Stimulated activated CD4-positive, alpha-beta T cell treated with anti-CD3 and anti-CD28 coated beads, Interleukin-4, amount 100 ng/mL, for 1 hour (primary cell): ENCODE data around the gene ARHGAP22.

Experiments used
- DNase-seq: peaks from one replicate; pipeline ENCODE4 v3.0.0-alpha.2; 2020

Gene ARHGAP22

GRCh38 chr10:48605786-48606529 lies 1.1 kb upstream of the ARHGAP22 start:
- DNase-seq: no peak

- no peak for DNase-seq
These were observed 558 bp downstream of the ARHGAP22 start for GRCh38 chr10:48604039-48604990.

- DNase-seq: no peak
These were observed 1.3 kb downstream of the ARHGAP22 start for GRCh38 chr10:48603421-48604038.

- no peak for DNase-seq
These were observed 2.3 kb downstream of the ARHGAP22 start for GRCh38 chr10:48602401-48603135.

- DNase-seq: no peak
These were observed 3.1 kb downstream of the ARHGAP22 start for GRCh38 chr10:48601789-48602188.

GRCh38 chr10:48600645-48601505 lies 4.0 kb downstream of the ARHGAP22 start:
- no peak for DNase-seq

- no peak for DNase-seq
These were observed 5.1 kb downstream of the ARHGAP22 start for GRCh38 chr10:48599830-48600134.

GRCh38 chr10:48598936-48599829 lies 5.7 kb downstream of the ARHGAP22 start:
- DNase-seq: no peak

- DNase-seq: no peak
These were observed 6.5 kb downstream of the ARHGAP22 start for GRCh38 chr10:48598243-48598935.

GRCh38 chr10:48595539-48595932 lies 9.3 kb downstream of the ARHGAP22 start:
- DNase-seq: no peak

GRCh38 chr10:48594803-48595538 lies 9.9 kb downstream of the ARHGAP22 start:
- DNase-seq: no peak

- DNase-seq: no peak
These were observed 10.5 kb downstream of the ARHGAP22 start for GRCh38 chr10:48594371-48594770.

- DNase-seq: no peak
These were observed 12.5 kb downstream of the ARHGAP22 start for GRCh38 chr10:48592346-48592745.

- no peak for DNase-seq
These were observed 13.9 kb downstream of the ARHGAP22 start for GRCh38 chr10:48590945-48591344.

GRCh38 chr10:48589266-48589665 lies 15.6 kb downstream of the ARHGAP22 start:
- DNase-seq: no peak

GRCh38 chr10:48587819-48588218 lies 17.1 kb downstream of the ARHGAP22 start:
- DNase-seq: no peak

GRCh38 chr10:48587101-48587500 lies 17.8 kb downstream of the ARHGAP22 start:
- no peak for DNase-seq

- no peak for DNase-seq
These were observed 21.9 kb downstream of the ARHGAP22 start for GRCh38 chr10:48582970-48583369.

GRCh38 chr10:48580236-48580635 lies 24.6 kb downstream of the ARHGAP22 start:
- DNase-seq: no peak
